ENCODE results near the gene MPPED2. TPM values are rescaled to one million over a fixed set of nuclear protein-coding genes. Genes with fewer than 3 reads are reported as not detected.

Gene MPPED2
- total RNA-seq, 4 donors from 2014 or later, result 0.51 to 19.5 (median 9.3) TPM

DNA sequence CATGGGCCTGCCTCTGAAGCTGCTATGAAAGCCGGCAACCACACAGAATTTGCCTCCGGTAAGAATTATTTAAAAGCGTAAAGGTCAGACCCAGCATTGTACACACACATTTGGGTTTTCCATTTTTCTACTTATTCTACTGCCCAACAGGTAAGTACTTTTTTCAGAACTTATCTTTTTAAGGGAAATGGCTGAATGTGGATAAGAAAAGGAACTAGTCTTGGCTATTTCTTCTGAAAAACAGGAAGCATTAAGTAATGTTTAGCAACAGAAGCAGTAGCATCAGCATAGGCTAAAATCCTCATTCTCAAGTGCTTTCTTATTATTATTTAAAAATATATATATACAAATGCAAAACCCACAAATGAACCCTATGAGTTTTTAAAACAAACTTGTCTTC, 103.1 kb downstream of the MPPED2 start:
- H3K36me3 ChIP-seq, result no peaks in the 10 kb centered on the region
- intact Hi-C loops (cut with DNase I; ENCODE audit: low total_unique reads), result no loop called here
- no peaks in the 10 kb centered on the region for H3K27me3 ChIP-seq
- peaks cover 6 to 13% of the 10 kb centered on the region in 2 donors for H3K4me1 ChIP-seq
- H3K27ac ChIP-seq, result no peak overlapping the region
- no peaks in the 10 kb centered on the region for H3K9me3 ChIP-seq
- TF ChIP-seq, protein P1, sequence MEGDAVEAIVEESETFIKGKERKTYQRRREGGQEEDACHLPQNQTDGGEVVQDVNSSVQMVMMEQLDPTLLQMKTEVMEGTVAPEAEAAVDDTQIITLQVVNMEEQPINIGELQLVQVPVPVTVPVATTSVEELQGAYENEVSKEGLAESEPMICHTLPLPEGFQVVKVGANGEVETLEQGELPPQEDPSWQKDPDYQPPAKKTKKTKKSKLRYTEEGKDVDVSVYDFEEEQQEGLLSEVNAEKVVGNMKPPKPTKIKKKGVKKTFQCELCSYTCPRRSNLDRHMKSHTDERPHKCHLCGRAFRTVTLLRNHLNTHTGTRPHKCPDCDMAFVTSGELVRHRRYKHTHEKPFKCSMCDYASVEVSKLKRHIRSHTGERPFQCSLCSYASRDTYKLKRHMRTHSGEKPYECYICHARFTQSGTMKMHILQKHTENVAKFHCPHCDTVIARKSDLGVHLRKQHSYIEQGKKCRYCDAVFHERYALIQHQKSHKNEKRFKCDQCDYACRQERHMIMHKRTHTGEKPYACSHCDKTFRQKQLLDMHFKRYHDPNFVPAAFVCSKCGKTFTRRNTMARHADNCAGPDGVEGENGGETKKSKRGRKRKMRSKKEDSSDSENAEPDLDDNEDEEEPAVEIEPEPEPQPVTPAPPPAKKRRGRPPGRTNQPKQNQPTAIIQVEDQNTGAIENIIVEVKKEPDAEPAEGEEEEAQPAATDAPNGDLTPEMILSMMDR (IDR thresholded peaks at IDR 0.05), result no peak
- no peak for TF ChIP-seq POLR2A (IDR thresholded peaks at IDR 0.05)
- no peak for DNase-seq
- no peak overlapping the region for H3K4me3 ChIP-seq

- no peak for TF ChIP-seq POLR2A (IDR thresholded peaks at IDR 0.05)
- TF ChIP-seq, protein P1 (IDR thresholded peaks at IDR 0.05), result no peak
- no peak for DNase-seq
- no peaks in the 10 kb centered on the region for H3K9me3 ChIP-seq
- intact Hi-C loops (cut with DNase I; ENCODE audit: low total_unique reads), result no loop called here
- H3K36me3 ChIP-seq, result no peaks in the 10 kb centered on the region
- no peak overlapping the region for H3K4me3 ChIP-seq
- peaks cover 3 to 18% of the 10 kb centered on the region in 2 donors for H3K4me1 ChIP-seq
- peak overlapping the region in 1 of 2 donors; percentile 89 for H3K27ac ChIP-seq
- no peaks in the 10 kb centered on the region for H3K27me3 ChIP-seq
Measured at GRCh38 chr11:30481796-30482195, 104.4 kb downstream of the MPPED2 start.

DNA sequence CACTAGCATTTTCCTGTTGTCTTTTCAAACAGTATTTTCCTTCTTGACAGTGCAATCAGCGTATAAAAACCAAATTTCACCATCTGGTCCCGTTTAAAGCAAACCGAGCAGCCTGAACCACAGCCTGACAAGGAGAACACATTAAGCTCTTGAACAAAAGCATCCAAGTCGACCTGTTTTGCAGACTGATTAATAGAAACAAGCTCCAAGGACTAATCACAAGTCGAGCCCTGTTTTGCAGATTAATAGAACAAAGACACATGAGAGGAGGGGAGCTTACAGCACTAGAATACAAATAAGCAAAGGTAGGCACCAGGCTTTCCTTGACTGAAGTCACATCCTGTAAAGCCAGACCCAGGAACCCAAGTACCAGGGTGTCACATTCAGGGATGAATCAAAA, 104.8 kb downstream of the MPPED2 start:
- H3K4me1 ChIP-seq, result peaks cover 3 to 18% of the 10 kb centered on the region in 2 donors
- intact Hi-C loops (cut with DNase I; ENCODE audit: low total_unique reads), result no loop called here
- no peak overlapping the region for H3K4me3 ChIP-seq
- no peaks in the 10 kb centered on the region for H3K36me3 ChIP-seq
- peak overlapping the region; percentile 79 to 89 for H3K27ac ChIP-seq
- no peak for DNase-seq
- TF ChIP-seq, protein P1 (IDR thresholded peaks at IDR 0.05), result no peak
- no peak for TF ChIP-seq POLR2A (IDR thresholded peaks at IDR 0.05)
- no peaks in the 10 kb centered on the region for H3K27me3 ChIP-seq
- no peaks in the 10 kb centered on the region for H3K9me3 ChIP-seq

DNA sequence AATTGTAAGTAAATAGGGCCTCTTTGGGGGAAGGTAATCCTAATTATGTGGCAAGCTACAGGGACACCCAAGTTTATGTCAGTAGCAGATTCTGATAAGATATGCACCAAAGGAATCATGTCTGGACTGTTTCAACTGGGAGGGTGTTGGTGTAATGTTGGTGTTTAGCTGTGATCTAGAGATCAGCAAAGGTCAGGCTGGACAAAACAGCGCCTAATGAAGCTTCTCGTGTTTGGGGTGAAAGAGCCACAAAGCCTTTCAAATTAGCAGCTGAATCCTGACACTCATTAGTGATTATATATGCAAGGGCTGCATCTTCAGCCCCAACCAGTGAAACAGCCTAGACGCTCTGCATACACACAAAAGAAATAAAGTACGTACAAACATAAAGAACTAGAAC, 106.3 kb downstream of the MPPED2 start:
- no peak for DNase-seq
- no peaks in the 10 kb centered on the region for H3K9me3 ChIP-seq
- TF ChIP-seq, protein P1 (IDR thresholded peaks at IDR 0.05), result no peak
- TF ChIP-seq POLR2A (IDR thresholded peaks at IDR 0.05), result no peak
- H3K27ac ChIP-seq, result peak overlapping the region; percentile 79 to 89
- peaks cover 3 to 18% of the 10 kb centered on the region in 2 donors for H3K4me1 ChIP-seq
- no peak overlapping the region for H3K4me3 ChIP-seq
- no peaks in the 10 kb centered on the region for H3K27me3 ChIP-seq
- intact Hi-C loops (cut with DNase I; ENCODE audit: low total_unique reads), result no loop called here
- H3K36me3 ChIP-seq, result no peaks in the 10 kb centered on the region

- H3K4me1 ChIP-seq, result peaks cover 3 to 18% of the 10 kb centered on the region in 2 donors
- TF ChIP-seq, protein P1 (IDR thresholded peaks at IDR 0.05), result no peak
- no peak for TF ChIP-seq POLR2A (IDR thresholded peaks at IDR 0.05)
- no peaks in the 10 kb centered on the region for H3K9me3 ChIP-seq
- DNase-seq, result peak; percentile 66 to 73
- intact Hi-C loops (cut with DNase I; ENCODE audit: low total_unique reads), result no loop called here
- H3K27me3 ChIP-seq, result no peaks in the 10 kb centered on the region
- peak overlapping the region in 1 of 2 donors; percentile 0 for H3K4me3 ChIP-seq
- peak overlapping the region; percentile 79 to 89 for H3K27ac ChIP-seq
- no peaks in the 10 kb centered on the region for H3K36me3 ChIP-seq
Measured at GRCh38 chr11:30478923-30479322, 107.2 kb downstream of the MPPED2 start.
